Esophagus squamous epithelium (tissue), 5 donors: ENCODE data around the gene DBNL. TPM values are rescaled to one million over a fixed set of nuclear protein-coding genes. Genes with fewer than 3 reads are reported as not detected.

Source experiments
- DNase-seq: peaks from one replicate; lab custom pipeline; 2025; lab: John Stamatoyannopoulos, UW
- H3K27ac ChIP-seq, 4 donors: fragments of 200-600 bp; sonication (generic); one replicate each; pipeline ENCODE4 v1.5.1; 2016 to 2019; ENCODE audit warnings: mild to moderate bottlenecking in 1 of 4
- H3K27me3 ChIP-seq, 4 donors: fragments of 200-600 bp; sonication (generic); 1 replicate in 3 of 4; 2 replicates in 1 of 4; pipeline versions ENCODE4 v1.5.1 to v1.6.0; 2017 to 2021; ENCODE audit warnings: antibody characterized with exemption in 1 of 4
- H3K36me3 ChIP-seq, 3 donors: fragments of 200-600 bp; sonication (generic); one replicate each; pipeline ENCODE4 v1.5.1; 2016 to 2019
- H3K4me1 ChIP-seq, 3 donors: fragments of 200-600 bp; sonication (generic); one replicate each; pipeline ENCODE4 v1.5.1; 2017 to 2019
- H3K4me3 ChIP-seq, 4 donors: fragments of 200-600 bp; sonication (generic); 1 replicate in 3 of 4; 2 replicates in 1 of 4; pipeline ENCODE4 v1.5.1; 2016 to 2019; ENCODE audit warnings: mild to moderate bottlenecking in 2 of 4, moderate library complexity in 1 of 4
- H3K9me3 ChIP-seq, 3 donors: fragments of 200-600 bp; sonication (generic); one replicate each; pipeline ENCODE4 v1.5.1; 2016 to 2019
- CTCF ChIP-seq, 6 experiments: fragments of 450-650 bp in 4 of 6; fragments of 200-600 bp in 2 of 6; sonication (generic) in 2 of 6; IDR thresholded peaks; one replicate each; pipeline ENCODE4 v1.5.1; 2016 to 2019; ENCODE audit warnings: antibody characterized with exemption in 6 of 6, mild to moderate bottlenecking in 4 of 6, moderate library complexity in 4 of 6
- POLR2A ChIP-seq, 4 donors: fragments of 450-650 bp; IDR thresholded peaks; one replicate each; pipeline ENCODE4 v1.6.1; 2017; ENCODE audit warnings: antibody characterized with exemption in 4 of 4, mild to moderate bottlenecking in 4 of 4, moderate library complexity in 3 of 4
- WGBS, 2 donors: methylation state at CpG; one replicate each; pipeline ENCODE4 v1.1.5; 2018; 5-methylcytosine and 5-hydroxymethylcytosine counted together
- intact Hi-C: fragments of 100-400 bp; cut with DNase I; formaldehyde crosslinking; loops from one replicate; pipeline ENCODE4 v1.15.0; 2022
- total RNA-seq, 4 donors: library from RNA; depleted of rRNA; stranded (reverse); fragments of >200 nt; gene quantifications; one replicate each; pipeline ENCODE4 v1.1.0, GENCODE V29; 2016
- donor health status: DM: yes; HTN: yes; CAD: no.

Gene DBNL
- total RNA-seq, 4 donors from 2014 or later = 185 to 337 (median 225) TPM

GRCh38 chr7:44099669-44100068 lies 55.2 kb downstream of the DBNL start:
- DNase-seq = no peak
- Histone ChIP-seq H3K9me3 (no peaks in the 10 kb centered on the region), H3K4me1 (peaks cover 11 to 57% (median 35%) of the 10 kb centered on the region in 3 donors), H3K4me3 (no peak overlapping the region), H3K27ac (peak overlapping the region in 1 of 4 donors; percentile 92), H3K36me3 (no peaks in the 10 kb centered on the region), H3K27me3 (peaks cover 0 to 15% (median 0%) of the 10 kb centered on the region in 4 donors)
- TF ChIP-seq POLR2A (IDR thresholded peaks at IDR 0.05) (no peak), CTCF (IDR thresholded peaks at IDR 0.05) (no peak)
- WGBS, 2 donors = 53 to 61% methylated on average over 4 of the region's 4 CpGs
- intact Hi-C loops = no loop called here

- 38 to 60% methylated on average over 5 to 6 of the region's 10 CpGs for WGBS, 2 donors
- TF ChIP-seq CTCF (IDR thresholded peaks at IDR 0.05) (no peak), POLR2A (IDR thresholded peaks at IDR 0.05) (no peak)
- no peak for DNase-seq
- Histone ChIP-seq H3K4me1 (peaks cover 11 to 57% (median 42%) of the 10 kb centered on the region in 3 donors), H3K27me3 (peaks cover 0 to 25% (median 0%) of the 10 kb centered on the region in 4 donors), H3K27ac (peak overlapping the region; percentile 47 to 92 (median 88)), H3K36me3 (no peaks in the 10 kb centered on the region), H3K9me3 (no peaks in the 10 kb centered on the region), H3K4me3 (no peak overlapping the region)
- intact Hi-C loops = no loop called here
Measured at GRCh38 chr7:44100458-44101302, 56.2 kb downstream of the DBNL start.

- 86 to 100% methylated on average over 1 of the region's 3 CpGs for WGBS, 2 donors
- no peak for DNase-seq
- H3K27ac ChIP-seq = peak overlapping the region; percentile 47 to 92 (median 88)
- no peaks in the 10 kb centered on the region for H3K9me3 ChIP-seq
- H3K27me3 ChIP-seq = peaks cover 0 to 28% (median 0%) of the 10 kb centered on the region in 4 donors
- no peak overlapping the region for H3K4me3 ChIP-seq
- H3K36me3 ChIP-seq = no peaks in the 10 kb centered on the region
- intact Hi-C loops = no loop called here
- H3K4me1 ChIP-seq = peaks cover 11 to 64% (median 49%) of the 10 kb centered on the region in 3 donors
- no peak for TF ChIP-seq CTCF (IDR thresholded peaks at IDR 0.05)
- TF ChIP-seq POLR2A (IDR thresholded peaks at IDR 0.05) = no peak
Measured at GRCh38 chr7:44101303-44101965, 56.9 kb downstream of the DBNL start.

- H3K9me3 ChIP-seq = no peaks in the 10 kb centered on the region
- H3K36me3 ChIP-seq = peaks cover 0 to 6% (median 0%) of the 10 kb centered on the region in 3 donors
- peaks cover 11 to 72% (median 56%) of the 10 kb centered on the region in 3 donors for H3K4me1 ChIP-seq
- intact Hi-C loops = no loop called here
- DNase-seq = no peak
- TF ChIP-seq CTCF (IDR thresholded peaks at IDR 0.05) (no peak), POLR2A (IDR thresholded peaks at IDR 0.05) (no peak)
- 39 to 44% methylated on average over 8 to 11 of the region's 14 CpGs for WGBS, 2 donors
- H3K27ac ChIP-seq = peak overlapping the region; percentile 47 to 92 (median 88)
- H3K27me3 ChIP-seq = peaks cover 0 to 28% (median 0%) of the 10 kb centered on the region in 4 donors
- no peak overlapping the region for H3K4me3 ChIP-seq
Measured at GRCh38 chr7:44101966-44102845, 57.7 kb downstream of the DBNL start.
